DND-41 (cell line): Measurements from ENCODE around the gene TM4SF18.

Experiments
- ATAC-seq: fragments of 200-7000 bp; cut with Tn5 transposase; 3 replicates; pipeline ENCODE4 v1.9.1; 2021; ENCODE audit warnings: low read depth; ENCODE audit not compliant: insufficient read depth
- DNase-seq: peaks from one replicate; pipeline ENCODE4 v3.0.0-alpha.2; 2020
- H2AFZ ChIP-seq: 2 replicates; pipeline ENCODE4 v1.6.0; 2012; ENCODE audit warnings: low read depth, low read length
- H3K27ac ChIP-seq: 2 replicates; pipeline ENCODE4 v1.5.1; 2012; ENCODE audit warnings: low read length, inconsistent platforms
- H3K27me3 ChIP-seq: fragments of 200-600 bp; sonication (generic); 2 replicates; pipeline ENCODE4 v1.6.0; 2012; ENCODE audit warnings: low read length, mild to moderate bottlenecking, inconsistent platforms; ENCODE audit not compliant: insufficient read depth, poor library complexity
- H3K36me3 ChIP-seq: 2 replicates; pipeline ENCODE4 v1.5.1; 2012; ENCODE audit warnings: low read length, inconsistent platforms; ENCODE audit not compliant: insufficient read depth
- H3K4me1 ChIP-seq: 2 replicates; pipeline ENCODE4 v1.5.1; 2012; ENCODE audit warnings: mild to moderate bottlenecking, low read length; ENCODE audit not compliant: insufficient read depth
- H3K4me2 ChIP-seq: 2 replicates; pipeline ENCODE4 v1.6.0; 2012; ENCODE audit warnings: mild to moderate bottlenecking, moderate library complexity, low read length, inconsistent platforms; ENCODE audit not compliant: insufficient read depth
- H3K4me3 ChIP-seq, 2 experiments: fragments of 200-600 bp in 1 of 2; shearing (Covaris generic) in 1 of 2; 2 replicates each; pipeline ENCODE4 v1.5.1; 2012 to 2016; ENCODE audit warnings: inconsistent platforms in 2 of 2, low read length in 2 of 2, mild to moderate bottlenecking in 2 of 2, low read depth in 1 of 2, moderate library complexity in 1 of 2
- H3K79me2 ChIP-seq: 2 replicates; pipeline ENCODE4 v1.6.0; 2012; ENCODE audit warnings: low read length, inconsistent platforms; ENCODE audit not compliant: insufficient read depth
- H3K9ac ChIP-seq: 2 replicates; pipeline ENCODE4 v1.6.0; 2012; ENCODE audit warnings: low read depth, mild to moderate bottlenecking, inconsistent platforms, low read length, moderate library complexity
- H3K9me3 ChIP-seq: 2 replicates; pipeline ENCODE4 v1.5.1; 2012; ENCODE audit warnings: low read length, moderate library complexity, mild to moderate bottlenecking, inconsistent platforms; ENCODE audit not compliant: insufficient read depth, severe bottlenecking
- H4K20me1 ChIP-seq: 2 replicates; pipeline ENCODE4 v1.6.0; 2012; ENCODE audit warnings: low read length; ENCODE audit not compliant: insufficient read depth
- CTCF ChIP-seq: IDR thresholded peaks from 2 replicates; pipeline ENCODE4 v1.5.1; 2012; ENCODE audit warnings: borderline replicate concordance, low read length, moderate library complexity, mild to moderate bottlenecking; ENCODE audit not compliant: poor library complexity, severe bottlenecking; ENCODE audit errors: extremely low read depth
- EZH2 ChIP-seq: IDR thresholded peaks from 3 replicates; pipeline ENCODE4 v1.6.1; 2012; ENCODE audit warnings: borderline replicate concordance, low read depth, mild to moderate bottlenecking, moderate library complexity, low read length, inconsistent platforms; ENCODE audit not compliant: severe bottlenecking

TM4SF18 gene

GRCh38 chr3:149364624-149365023 is 31.2 kb upstream of the TM4SF18 start:
- H2AFZ ChIP-seq = no peak overlapping the region
- H3K27ac ChIP-seq = no peak overlapping the region
- H4K20me1 ChIP-seq = no peaks in the 10 kb centered on the region
- H3K9me3 ChIP-seq = no peaks in the 10 kb centered on the region
- no peaks in the 10 kb centered on the region for H3K36me3 ChIP-seq
- H3K4me3 ChIP-seq = no peak overlapping the region
- H3K27me3 ChIP-seq = peaks cover 3% of the 10 kb centered on the region
- H3K4me2 ChIP-seq = no peak overlapping the region
- no peak for ATAC-seq
- TF ChIP-seq EZH2 = no peak
- TF ChIP-seq CTCF = no peak
- DNase-seq = no peak
- no peaks in the 10 kb centered on the region for H3K79me2 ChIP-seq
- no peaks in the 10 kb centered on the region for H3K4me1 ChIP-seq
- no peak overlapping the region for H3K9ac ChIP-seq

- ATAC-seq = no peak
- Histone ChIP-seq H4K20me1 (no peaks in the 10 kb centered on the region), H3K4me2 (no peak overlapping the region)
Measured at GRCh38 chr3:149363053-149363452, 29.6 kb upstream of the TM4SF18 start.

GRCh38 chr3:149362366-149362765 is 28.9 kb upstream of the TM4SF18 start:
- Histone ChIP-seq H3K4me2 (no peak overlapping the region), H3K36me3 (no peaks in the 10 kb centered on the region), H3K4me1 (no peaks in the 10 kb centered on the region), H3K27me3 (peaks cover 6% of the 10 kb centered on the region), H4K20me1 (no peaks in the 10 kb centered on the region), H3K9ac (no peak overlapping the region), H3K27ac (no peak overlapping the region), H3K79me2 (no peaks in the 10 kb centered on the region), H2AFZ (no peak overlapping the region), H3K9me3 (no peaks in the 10 kb centered on the region), H3K4me3 (no peak overlapping the region)
- ATAC-seq (no peak), DNase-seq (no peak)
- no peak for TF ChIP-seq EZH2
- no peak for TF ChIP-seq CTCF

More at GRCh38 chr3:149363053-149363452, 29.6 kb upstream of the TM4SF18 start:
- H3K4me1 ChIP-seq = no peaks in the 10 kb centered on the region
- no peak for DNase-seq
- TF ChIP-seq EZH2 (no peak), CTCF (no peak)
- peaks cover 6% of the 10 kb centered on the region for H3K27me3 ChIP-seq
- H3K36me3 ChIP-seq = no peaks in the 10 kb centered on the region
- no peaks in the 10 kb centered on the region for H3K9me3 ChIP-seq
- no peak overlapping the region for H3K4me3 ChIP-seq
- H3K79me2 ChIP-seq = no peaks in the 10 kb centered on the region
- H2AFZ ChIP-seq = no peak overlapping the region
- H3K27ac ChIP-seq = no peak overlapping the region
- H3K9ac ChIP-seq = no peak overlapping the region

GRCh38 chr3:149356630-149357029 is 23.2 kb upstream of the TM4SF18 start:
- ATAC-seq (no peak), DNase-seq (no peak)
- Histone ChIP-seq H4K20me1 (no peaks in the 10 kb centered on the region), H2AFZ (no peak overlapping the region), H3K9me3 (no peaks in the 10 kb centered on the region), H3K27ac (no peak overlapping the region), H3K4me3 (no peak overlapping the region), H3K4me1 (no peaks in the 10 kb centered on the region), H3K27me3 (peaks cover 2% of the 10 kb centered on the region), H3K36me3 (no peaks in the 10 kb centered on the region), H3K4me2 (no peak overlapping the region), H3K9ac (no peak overlapping the region), H3K79me2 (no peaks in the 10 kb centered on the region)
- no peak for TF ChIP-seq EZH2
- TF ChIP-seq CTCF = no peak
